GM12878 (cell line): Measurements from ENCODE around the gene TAOK2. TPM values are rescaled to one million over a fixed set of nuclear protein-coding genes. Genes with fewer than 3 reads are reported as not detected.

Experiments used
- ATAC-seq: fragments of 200-7000 bp; cut with Tn5 transposase; 3 replicates; pipeline ENCODE4 v1.9.1; 2020; ENCODE audit warnings: mild to moderate bottlenecking, moderate library complexity
- BruUV-seq: library from RNA; stranded (reverse); fragments of 400-500 nt; replicated peaks from 2 replicates; lab custom pipeline; 2021; lab: Mats Ljungman, UMichigan
- CTCF ChIA-PET: fragments of 300-600 bp; sonication (Branson Sonifier 250); formaldehyde crosslinking; extraction: SDS; loops from one replicate; lab custom pipeline; 2021; ENCODE audit warnings: inconsistent platforms; lab: Yijun Ruan, JAX
- POLR2A ChIA-PET: fragments of 350-600 bp; formaldehyde crosslinking; extraction: SDS; loops from one replicate; lab custom pipeline; 2021; ENCODE audit warnings: inconsistent platforms; lab: Charles Lee
- RAD21 ChIA-PET: fragments of 300-600 bp; sonication (Branson Sonifier 250); formaldehyde crosslinking; loops from one replicate; lab custom pipeline; 2023; ENCODE audit warnings: antibody characterized with exemption; ENCODE audit not compliant: unreplicated experiment; lab: Charles Lee
- SMC1A ChIA-PET: fragments of 300-600 bp; sonication (Branson Sonifier 250); formaldehyde crosslinking; loops from one replicate; lab custom pipeline; 2023; ENCODE audit not compliant: unreplicated experiment, uncharacterized antibody; lab: Charles Lee
- DNase-seq: peaks from one replicate; pipeline ENCODE4 v3.0.0-alpha.2; 2011; ENCODE audit warnings: low read depth, low spot score
- FAIRE-seq: peaks from 3 replicates; lab custom pipeline; 2011; peaks lifted over from hg19 to GRCh38; lab: Jason Lieb, UNC
- H2AFZ ChIP-seq: 2 replicates; pipeline ENCODE4 v1.6.0; 2011; ENCODE audit warnings: low read depth, low read length, control low read depth; ENCODE audit not compliant: control insufficient read depth
- H3K27ac ChIP-seq: 2 replicates; pipeline ENCODE4 v1.5.1; 2011; ENCODE audit warnings: control low read depth; ENCODE audit not compliant: control insufficient read depth, insufficient read depth
- H3K27me3 ChIP-seq, 2 experiments: replicated peaks in 1 of 2; 2 replicates each; pipeline versions ENCODE4 v1.6.0 to v1.6.1; 2011; ENCODE audit warnings: low read length in 1 of 2; ENCODE audit not compliant: control insufficient read depth in 2 of 2, insufficient read depth in 2 of 2
- H3K36me3 ChIP-seq, 2 experiments: 2 replicates each; pipeline ENCODE4 v1.5.1; 2011; ENCODE audit warnings: low read length in 1 of 2; ENCODE audit not compliant: control insufficient read depth in 2 of 2, insufficient read depth in 2 of 2
- H3K4me1 ChIP-seq: 2 replicates; pipeline ENCODE4 v1.6.1; 2011; ENCODE audit warnings: mild to moderate bottlenecking, low read length, moderate library complexity, mixed read lengths; ENCODE audit not compliant: control insufficient read depth, insufficient read depth
- H3K4me2 ChIP-seq: 2 replicates; pipeline ENCODE4 v1.6.0; 2011; ENCODE audit warnings: control low read depth; ENCODE audit not compliant: control insufficient read depth, insufficient read depth
- H3K4me3 ChIP-seq: fragments of 200-600 bp; sonication (generic); 2 replicates; pipeline ENCODE4 v1.5.1; 2016
- H3K79me2 ChIP-seq: 2 replicates; pipeline ENCODE4 v1.6.0; 2011; ENCODE audit warnings: low read length; ENCODE audit not compliant: control insufficient read depth, insufficient read depth
- H3K9ac ChIP-seq: 2 replicates; pipeline ENCODE4 v1.8.0; 2011; ENCODE audit warnings: low read length, control low read depth, mixed read lengths; ENCODE audit not compliant: control insufficient read depth, insufficient read depth
- H3K9me3 ChIP-seq: replicated peaks from 3 replicates; pipeline ENCODE4 v1.5.1; 2011; ENCODE audit warnings: mild to moderate bottlenecking, low read length; ENCODE audit not compliant: control insufficient read depth, insufficient read depth
- H4K20me1 ChIP-seq: 2 replicates; pipeline ENCODE4 v1.6.0; 2011; ENCODE audit not compliant: control insufficient read depth, insufficient read depth
- CBFB ChIP-seq: IDR thresholded peaks from 2 replicates; pipeline ENCODE4 v1.6.1; 2016; ENCODE audit warnings: antibody characterized with exemption, low read depth
- CUX1 ChIP-seq: IDR thresholded peaks from 2 replicates; pipeline ENCODE4 v1.6.1; 2012; ENCODE audit warnings: improper control_type of control experiment, low read depth, low read length; ENCODE audit not compliant: insufficient replicate concordance
- EZH2 ChIP-seq: IDR thresholded peaks from 2 replicates; pipeline ENCODE4 v1.6.1; 2012; ENCODE audit warnings: low read depth, mild to moderate bottlenecking, control low read depth, inconsistent platforms, low read length, borderline replicate concordance; ENCODE audit not compliant: control insufficient read depth
- SRF ChIP-seq, 2 experiments: IDR thresholded peaks; 2 replicates each; pipeline ENCODE4 v1.6.1; 2011; ENCODE audit warnings: low read depth in 2 of 2, low read length in 2 of 2, mild to moderate bottlenecking in 1 of 2, moderate library complexity in 1 of 2
- WGBS: methylation state at CpG from one replicate; pipeline ENCODE4 v1.1.6; 2016; ENCODE audit warnings: low lambda C conversion rate; ENCODE audit not compliant: insufficient replicate concordance, insufficient coverage; ENCODE audit errors: missing lambda C conversion rate; 5-methylcytosine and 5-hydroxymethylcytosine counted together
- in situ Hi-C: fragments of 300-500 bp; cut with MboI; formaldehyde crosslinking; loops from 9 replicates; pipeline ENCODE4 v1.14.3; 2018; ENCODE audit warnings: mixed read lengths
- intact Hi-C: fragments of 100-400 bp; cut with micrococcal nuclease; formaldehyde crosslinking; loops from one replicate; pipeline ENCODE4 v1.14.2; 2022; ENCODE audit not compliant: unreplicated experiment
- polyA plus RNA-seq, 11 experiments: library from polyadenylated mRNA; depleted of rRNA in 4 of 11; unstranded in 6 of 11; stranded (reverse) in 5 of 11; fragments of >200 nt; fragmentation: Nextera tagmentation in 4 of 11; fragmentation: Illumina TruSeq in 1 of 11; extraction: Ambion mirVana in 4 of 11; extraction: Trizol in 1 of 11; gene quantifications; 1 replicate in 1 of 11; 2 replicates in 10 of 11; pipeline versions ENCODE4 v1.2.1 to v1.2.3, GENCODE V29; 2011 to 2016; ENCODE audit warnings: inconsistent platforms in 2 of 11, missing spikeins in 2 of 11, low read depth in 1 of 11
- total RNA-seq, 4 experiments: library from RNA; depleted of rRNA in 3 of 4; stranded (reverse); fragments of >200 nt in 3 of 4; fragmentation: Illumina TruSeq in 1 of 4; extraction: Trizol in 1 of 4; gene quantifications; 2 replicates each; pipeline versions ENCODE4 v1.2.1 to v1.2.3, GENCODE V29; 2013 to 2021

Gene TAOK2
- total and polyA plus RNA-seq, 10 of the 15 experiments (the other 5 are each of a cell fraction or from before 2014, with no cell fraction given) = 0.14 to 40.2 (median 11.6) TPM

GRCh38 chr16:29958756-29959155 lies 14.9 kb upstream of the TAOK2 start:
- Histone ChIP-seq H3K4me2 (no peak overlapping the region), H3K36me3 (no peaks in the 10 kb centered on the region), H3K27me3 (no peaks in the 10 kb centered on the region), H3K27ac (no peak overlapping the region), H4K20me1 (no peaks in the 10 kb centered on the region), H2AFZ (no peak overlapping the region), H3K9me3 (no peaks in the 10 kb centered on the region), H3K9ac (no peak overlapping the region), H3K4me3 (no peak overlapping the region), H3K4me1 (peaks cover 2% of the 10 kb centered on the region; the same call in 1 of the 2 replicates), H3K79me2 (peaks cover 4% of the 10 kb centered on the region; the same call in 1 of the 2 replicates)
- in situ Hi-C loops (no loop called here), intact Hi-C loops (no loop called here)
- ATAC-seq = no peak
- no peak for DNase-seq
- no peak for TF ChIP-seq EZH2
- TF ChIP-seq SRF (IDR thresholded peaks at IDR 0.05; ENCODE audit: low read depth in 2 of 2, low read length in 2 of 2) = no peak
- TF ChIP-seq CBFB = no peak
- no peak for TF ChIP-seq CUX1
- 57% methylated on average over 5 of the region's 5 CpGs for WGBS
- ChIA-PET POLR2A (no interaction called here), CTCF (no interaction called here), SMC1A (no interaction called here), RAD21 (no interaction called here)
- BruUV-seq = no TSS peak
- FAIRE-seq = no peak
